Measurements from ENCODE around the gene UCMA.
"Not testable (repeated sequence)": the region's sequence is repeated elsewhere in the genome, so short reads cannot be mapped to it uniquely, and the experiment has no call there.

The UCMA gene

GRCh38 chr10:13234172-13234571 is at the start of gene UCMA:
UCMA (minus strand) TSS chr10:13234374; CDS start chr10:13234258, 116 bp downstream.
- DNase-seq (ENCODE audit: low read depth): no peak

- not testable (repeated sequence) for DNase-seq (ENCODE audit: low read depth)
Measured at GRCh38 chr10:13282348-13282747, 48.2 kb upstream of the UCMA start.

GRCh38 chr10:13276749-13277365 is 42.7 kb upstream of the UCMA start:
- no peak for DNase-seq (ENCODE audit: low read depth)

- not testable (repeated sequence) for DNase-seq (ENCODE audit: low read depth)
Measured at GRCh38 chr10:13276146-13276545, 42.0 kb upstream of the UCMA start.

GRCh38 chr10:13272164-13272571 is 38.0 kb upstream of the UCMA start:
- no peak for DNase-seq (ENCODE audit: low read depth)

- DNase-seq (ENCODE audit: low read depth): no peak
Measured at GRCh38 chr10:13271552-13272163, 37.5 kb upstream of the UCMA start.

- DNase-seq (ENCODE audit: low read depth): no peak
Measured at GRCh38 chr10:13270877-13271551, 36.8 kb upstream of the UCMA start.

- DNase-seq (ENCODE audit: low read depth): no peak
Measured at GRCh38 chr10:13268841-13269240, 34.7 kb upstream of the UCMA start.

- DNase-seq (ENCODE audit: low read depth): no peak
Measured at GRCh38 chr10:13268310-13268709, 34.1 kb upstream of the UCMA start.

GRCh38 chr10:13263591-13263990 is 29.4 kb upstream of the UCMA start:
- no peak for DNase-seq (ENCODE audit: low read depth)

- DNase-seq (ENCODE audit: low read depth): no peak
Measured at GRCh38 chr10:13262433-13262832, 28.3 kb upstream of the UCMA start.

GRCh38 chr10:13257621-13258140 is 23.5 kb upstream of the UCMA start:
- no peak for DNase-seq (ENCODE audit: low read depth)

- DNase-seq (ENCODE audit: low read depth): no peak
Measured at GRCh38 chr10:13256627-13257026, 22.5 kb upstream of the UCMA start.

- DNase-seq (ENCODE audit: low read depth): no peak
Measured at GRCh38 chr10:13253726-13254125, 19.6 kb upstream of the UCMA start.

GRCh38 chr10:13247784-13248183 is 13.6 kb upstream of the UCMA start:
- no peak for DNase-seq (ENCODE audit: low read depth)

GRCh38 chr10:13247246-13247645 is 13.1 kb upstream of the UCMA start:
- no peak for DNase-seq (ENCODE audit: low read depth)

GRCh38 chr10:13242260-13242659 is 8.1 kb upstream of the UCMA start:
- DNase-seq (ENCODE audit: low read depth): not testable (repeated sequence)

- DNase-seq (ENCODE audit: low read depth): no peak
Measured at GRCh38 chr10:13241613-13242012, 7.4 kb upstream of the UCMA start.

GRCh38 chr10:13239923-13240322 is 5.7 kb upstream of the UCMA start:
- DNase-seq (ENCODE audit: low read depth): no peak

- no peak for DNase-seq (ENCODE audit: low read depth)
Measured at GRCh38 chr10:13238271-13239077, 4.3 kb upstream of the UCMA start.

GRCh38 chr10:13236638-13237037 is 2.5 kb upstream of the UCMA start:
- no peak for DNase-seq (ENCODE audit: low read depth)

GRCh38 chr10:13234736-13235135 is 562 bp upstream of the UCMA start:
- not testable (repeated sequence) for DNase-seq (ENCODE audit: low read depth)

Measured in stimulated activated CD8-positive, alpha-beta memory T cell treated with anti-CD3 and anti-CD28 coated beads, Interleukin-15, amount 100 ng/mL, for 24 hours (primary cell).